Keratinocyte (primary cell): ENCODE results near the gene CCN5. TPM values are rescaled to one million over a fixed set of nuclear protein-coding genes. Genes with fewer than 3 reads are reported as not detected.

Experiments used
- DNase-seq: peaks from one replicate; pipeline ENCODE4 v3.0.0-alpha.2; 2011; ENCODE audit warnings: low read depth, missing footprints, low spot score
- FAIRE-seq: peaks from 2 replicates; lab custom pipeline; 2011; peaks lifted over from hg19 to GRCh38; lab: Jason Lieb, UNC
- H2AFZ ChIP-seq: 2 replicates; pipeline ENCODE4 v1.6.0; 2012; ENCODE audit warnings: low read length, control low read depth, inconsistent platforms; ENCODE audit not compliant: control insufficient read depth
- H3K27ac ChIP-seq: 2 replicates; pipeline ENCODE4 v1.5.1; 2011; ENCODE audit warnings: low read length; ENCODE audit not compliant: control insufficient read depth, insufficient read depth
- H3K27me3 ChIP-seq: 3 replicates; pipeline ENCODE4 v1.6.0; 2011; ENCODE audit warnings: low read length; ENCODE audit not compliant: control insufficient read depth, insufficient read depth; ENCODE audit errors: extremely low read depth
- H3K36me3 ChIP-seq, 2 experiments: 2 replicates in 1 of 2; 3 replicates in 1 of 2; pipeline ENCODE4 v1.5.1; 2011; ENCODE audit warnings: low read length in 2 of 2, mild to moderate bottlenecking in 1 of 2; ENCODE audit not compliant: control insufficient read depth in 2 of 2, insufficient read depth in 2 of 2; ENCODE audit errors: extremely low read depth in 1 of 2
- H3K4me1 ChIP-seq: 3 replicates; pipeline ENCODE4 v1.5.1; 2011; ENCODE audit warnings: low read length; ENCODE audit not compliant: control insufficient read depth, insufficient read depth; ENCODE audit errors: extremely low read depth
- H3K4me2 ChIP-seq: 3 replicates; pipeline ENCODE4 v1.6.0; 2011; ENCODE audit warnings: low read depth, low read length; ENCODE audit not compliant: control insufficient read depth, insufficient read depth; ENCODE audit errors: extremely low read depth
- H3K4me3 ChIP-seq, 3 experiments: fragments of 200-600 bp in 1 of 3; sonication (generic) in 1 of 3; 2 replicates in 2 of 3; 3 replicates in 1 of 3; pipeline ENCODE4 v1.5.1; 2011 to 2016; ENCODE audit warnings: low read length in 3 of 3, mild to moderate bottlenecking in 3 of 3, control low read depth in 2 of 3, inconsistent platforms in 1 of 3, low read depth in 1 of 3, mixed read lengths in 1 of 3, mixed run types in 1 of 3, moderate library complexity in 1 of 3; ENCODE audit not compliant: control insufficient read depth in 2 of 3, insufficient read depth in 2 of 3; ENCODE audit errors: extremely low read depth in 1 of 3
- H3K79me2 ChIP-seq: 2 replicates; pipeline ENCODE4 v1.6.0; 2012; ENCODE audit warnings: low read length; ENCODE audit not compliant: control insufficient read depth, insufficient read depth
- H3K9ac ChIP-seq: 3 replicates; pipeline ENCODE4 v1.6.0; 2011; ENCODE audit warnings: low read length; ENCODE audit not compliant: control insufficient read depth, insufficient read depth; ENCODE audit errors: extremely low read depth
- H3K9me1 ChIP-seq: 3 replicates; pipeline ENCODE4 v1.6.0; 2011; ENCODE audit warnings: low read length; ENCODE audit not compliant: control insufficient read depth, insufficient read depth; ENCODE audit errors: extremely low read depth
- H3K9me3 ChIP-seq: 2 replicates; pipeline ENCODE4 v1.5.1; 2012; ENCODE audit warnings: low read depth, low read length; ENCODE audit not compliant: control insufficient read depth
- H4K20me1 ChIP-seq: 3 replicates; pipeline ENCODE4 v1.6.0; 2011; ENCODE audit warnings: low read length; ENCODE audit not compliant: control insufficient read depth, insufficient read depth; ENCODE audit errors: extremely low read depth
- CTCF ChIP-seq, 3 experiments: IDR thresholded peaks in 1 of 3; conservative IDR thresholded peaks in 1 of 3; optimal IDR thresholded peaks in 1 of 3; 2 replicates in 2 of 3; 3 replicates in 1 of 3; pipeline versions ENCODE3 to v1.5.1; 2011; ENCODE audit warnings: low read length in 3 of 3, mild to moderate bottlenecking in 3 of 3, moderate library complexity in 2 of 3, control low read depth in 1 of 3, inconsistent platforms in 1 of 3; ENCODE audit not compliant: insufficient read depth in 2 of 3; ENCODE audit errors: extremely low read depth in 1 of 3
- EZH2 ChIP-seq: IDR thresholded peaks from one replicate; pipeline ENCODE4 v1.6.1; 2012; ENCODE audit warnings: inconsistent platforms, mild to moderate bottlenecking, low read length, moderate library complexity
- dilution Hi-C: fragments of 300-500 bp; cut with MboI; formaldehyde crosslinking; loops from one replicate; pipeline ENCODE4 v1.7.0; 2020; ENCODE audit warnings: low sequenced_read_pairs; ENCODE audit not compliant: extremely low pct_ligation_motif_present
- polyA plus RNA-seq, 5 experiments: library from polyadenylated mRNA; depleted of rRNA in 3 of 5; stranded (reverse) in 3 of 5; stranded (forward) in 1 of 5; unstranded in 1 of 5; fragments of >200 nt; gene quantifications; 1 replicate in 1 of 5; 2 replicates in 3 of 5; 3 replicates in 1 of 5; pipeline versions ENCODE4 v1.2.1 to v1.2.3, GENCODE V29; 2011 to 2012; ENCODE audit warnings: missing spikeins in 2 of 5, low read depth in 1 of 5, low replicate concordance in 1 of 5

CCN5 gene
- polyA plus RNA-seq, 1 donor (not counting 4 experiments of a cell fraction or from before 2014, with no cell fraction given) = not detected

GRCh38 chr20:44691424-44692423 lies 23.4 kb upstream of the CCN5 start:
- H3K36me3 ChIP-seq = no peaks in the 10 kb centered on the region
- H3K4me2 ChIP-seq = no peak overlapping the region
- no peaks in the 10 kb centered on the region for H4K20me1 ChIP-seq
- no peak overlapping the region for H2AFZ ChIP-seq
- dilution Hi-C loops = no loop called here
- H3K4me3 ChIP-seq = no peak overlapping the region
- no peak overlapping the region for H3K27ac ChIP-seq
- no peaks in the 10 kb centered on the region for H3K79me2 ChIP-seq
- H3K9me1 ChIP-seq = no peaks in the 10 kb centered on the region
- TF ChIP-seq EZH2 = no peak
- no peaks in the 10 kb centered on the region for H3K9me3 ChIP-seq
- no peak for DNase-seq
- H3K9ac ChIP-seq = no peak overlapping the region
- H3K27me3 ChIP-seq = peaks cover 6% of the 10 kb centered on the region
- FAIRE-seq = no peak
- peaks cover 10% of the 10 kb centered on the region for H3K4me1 ChIP-seq

- dilution Hi-C loops = no loop called here
- Histone ChIP-seq H3K79me2 (no peaks in the 10 kb centered on the region), H3K9me3 (no peaks in the 10 kb centered on the region), H3K9me1 (no peaks in the 10 kb centered on the region), H3K27me3 (peaks cover 6% of the 10 kb centered on the region), H2AFZ (no peak overlapping the region), H3K9ac (no peak overlapping the region), H3K36me3 (no peaks in the 10 kb centered on the region), H3K4me2 (peak overlapping the region; percentile 27), H3K27ac (no peak overlapping the region), H3K4me3 (no peak overlapping the region), H3K4me1 (peaks cover 10% of the 10 kb centered on the region), H4K20me1 (no peaks in the 10 kb centered on the region)
- FAIRE-seq (no peak), DNase-seq (no peak)
- TF ChIP-seq EZH2 = no peak
- no peak for TF ChIP-seq CTCF (optimal IDR thresholded peaks at IDR 0.05 in 1 of 3, IDR thresholded peaks at IDR 0.05 in 1 of 3, conservative IDR thresholded peaks at IDR 0.05 in 1 of 3; ENCODE audit: extremely low read depth in 1 of 3, insufficient read depth in 2 of 3, low read length in 3 of 3)
Measured at GRCh38 chr20:44692932-44693480, 22.2 kb upstream of the CCN5 start.
